Tibial nerve (tissue), 3 donors: ENCODE data around the gene JMJD6.

Experiments
- POLR2A ChIP-seq, 2 donors: fragments of 450-650 bp; IDR thresholded peaks; one replicate each; pipeline ENCODE4 v1.6.1; 2017; ENCODE audit warnings: antibody characterized with exemption in 2 of 2, mild to moderate bottlenecking in 2 of 2, moderate library complexity in 2 of 2
- TF ChIP-seq, protein P1 (sequence below), 5 experiments: fragments of 200-600 bp in 3 of 5; fragments of 450-650 bp in 2 of 5; sonication (generic) in 3 of 5; IDR thresholded peaks; one replicate each; pipeline ENCODE4 v1.5.1; 2016 to 2019; ENCODE audit warnings: antibody characterized with exemption in 5 of 5, mild to moderate bottlenecking in 3 of 5, moderate library complexity in 2 of 5

DNA sequence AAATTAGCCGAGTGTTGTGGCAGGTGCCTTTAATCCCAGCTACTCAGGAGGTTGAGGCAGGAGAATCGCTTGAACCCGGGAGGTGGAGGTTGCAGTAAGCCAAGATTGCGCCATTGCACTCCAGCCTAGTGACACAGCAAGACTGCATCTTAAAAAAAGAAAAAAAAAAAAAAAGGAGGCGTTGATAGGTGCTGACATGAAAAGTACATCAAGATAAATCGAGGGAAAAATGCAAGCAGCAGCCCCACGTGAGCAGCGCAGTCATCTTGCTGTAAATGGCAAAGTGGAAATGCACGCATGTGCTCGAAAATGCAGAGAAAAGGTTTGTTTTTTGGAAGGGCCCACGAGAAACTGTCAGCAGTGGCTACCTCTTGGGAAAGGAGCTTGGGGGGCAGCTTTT is 36.5 kb downstream of the JMJD6 start:
- TF ChIP-seq, protein P1, sequence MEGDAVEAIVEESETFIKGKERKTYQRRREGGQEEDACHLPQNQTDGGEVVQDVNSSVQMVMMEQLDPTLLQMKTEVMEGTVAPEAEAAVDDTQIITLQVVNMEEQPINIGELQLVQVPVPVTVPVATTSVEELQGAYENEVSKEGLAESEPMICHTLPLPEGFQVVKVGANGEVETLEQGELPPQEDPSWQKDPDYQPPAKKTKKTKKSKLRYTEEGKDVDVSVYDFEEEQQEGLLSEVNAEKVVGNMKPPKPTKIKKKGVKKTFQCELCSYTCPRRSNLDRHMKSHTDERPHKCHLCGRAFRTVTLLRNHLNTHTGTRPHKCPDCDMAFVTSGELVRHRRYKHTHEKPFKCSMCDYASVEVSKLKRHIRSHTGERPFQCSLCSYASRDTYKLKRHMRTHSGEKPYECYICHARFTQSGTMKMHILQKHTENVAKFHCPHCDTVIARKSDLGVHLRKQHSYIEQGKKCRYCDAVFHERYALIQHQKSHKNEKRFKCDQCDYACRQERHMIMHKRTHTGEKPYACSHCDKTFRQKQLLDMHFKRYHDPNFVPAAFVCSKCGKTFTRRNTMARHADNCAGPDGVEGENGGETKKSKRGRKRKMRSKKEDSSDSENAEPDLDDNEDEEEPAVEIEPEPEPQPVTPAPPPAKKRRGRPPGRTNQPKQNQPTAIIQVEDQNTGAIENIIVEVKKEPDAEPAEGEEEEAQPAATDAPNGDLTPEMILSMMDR (IDR thresholded peaks at IDR 0.05), result no peak
- no peak for TF ChIP-seq POLR2A (IDR thresholded peaks at IDR 0.05)
